Natural killer cell (primary cell): ENCODE data around the gene CABLES1. TPM values are rescaled to one million over a fixed set of nuclear protein-coding genes. Genes with fewer than 3 reads are reported as not detected.

ENCODE experiments used
- ATAC-seq, 3 donors: fragments of 150-1000 bp in 2 of 3; fragments of 200-7000 bp in 1 of 3; cut with Tn5 transposase; 1 replicate in 1 of 3; 2 replicates in 2 of 3; pipeline ENCODE4 v1.10.0; 2021; ENCODE audit warnings: mild to moderate bottlenecking in 2 of 3, moderate library complexity in 2 of 3
- DNase-seq, 2 donors: peaks; one replicate each; pipeline versions ENCODE4 v3.0.0 to v3.0.0-alpha.2; 2013 to 2021; ENCODE audit warnings: mixed read lengths in 1 of 2
- H3K27ac ChIP-seq: one replicate; pipeline ENCODE4 v1.5.1; 2013; ENCODE audit warnings: mild to moderate bottlenecking, low read length
- H3K27me3 ChIP-seq: one replicate; pipeline ENCODE4 v1.6.1; 2013; ENCODE audit warnings: low read length; ENCODE audit not compliant: control insufficient read depth, insufficient read depth
- H3K36me3 ChIP-seq: one replicate; pipeline ENCODE4 v1.6.1; 2013; ENCODE audit warnings: low read length; ENCODE audit not compliant: control insufficient read depth, insufficient read depth
- H3K4me1 ChIP-seq: one replicate; pipeline ENCODE4 v1.6.1; 2013; ENCODE audit warnings: low read length; ENCODE audit not compliant: control insufficient read depth, insufficient read depth
- H3K4me3 ChIP-seq: one replicate; pipeline ENCODE4 v1.5.1; 2013; ENCODE audit warnings: low read length
- H3K9me3 ChIP-seq: one replicate; pipeline ENCODE4 v1.6.1; 2013; ENCODE audit warnings: low read length; ENCODE audit not compliant: control insufficient read depth, insufficient read depth
- H3K27ac Mint-ChIP-seq, 2 donors: one replicate each; pipeline ENCODE4 v1.8.0; 2022; ENCODE audit warnings: mild to moderate bottlenecking in 2 of 2, mixed read lengths in 2 of 2, moderate library complexity in 1 of 2
- H3K27me3 Mint-ChIP-seq, 2 donors: one replicate each; pipeline ENCODE4 v1.8.0; 2022; ENCODE audit warnings: low read depth in 2 of 2, mixed read lengths in 2 of 2
- H3K36me3 Mint-ChIP-seq: one replicate; pipeline ENCODE4 v1.8.0; 2022; ENCODE audit warnings: mixed read lengths
- H3K4me1 Mint-ChIP-seq, 2 donors: one replicate each; pipeline ENCODE4 v1.8.0; 2022; ENCODE audit warnings: mixed read lengths in 2 of 2
- H3K4me3 Mint-ChIP-seq: one replicate; pipeline ENCODE4 v1.8.0; 2022; ENCODE audit warnings: mild to moderate bottlenecking, moderate library complexity, mixed read lengths
- H3K9me3 Mint-ChIP-seq, 2 donors: one replicate each; pipeline ENCODE4 v1.8.0; 2022; ENCODE audit warnings: mixed read lengths in 2 of 2
- CTCF ChIP-seq: fragments of 200-600 bp; IDR thresholded peaks from one replicate; pipeline ENCODE4 v1.8.0; 2022; ENCODE audit warnings: antibody characterized with exemption
- WGBS: methylation state at CpG from one replicate; pipeline ENCODE4 v1.1.7; 2013; ENCODE audit warnings: missing lambda C conversion rate; ENCODE audit not compliant: insufficient coverage; 5-methylcytosine and 5-hydroxymethylcytosine counted together
- intact Hi-C: fragments of 100-400 bp; cut with micrococcal nuclease; formaldehyde crosslinking; loops from one replicate; pipeline ENCODE4 v1.14.2; 2022
- total RNA-seq, 4 donors: library from RNA; stranded (reverse); fragments of 120-200 nt in 1 of 4; gene quantifications; one replicate each; pipeline versions ENCODE4 v1.2.3 to v1.2.4, GENCODE V29; 2013 to 2022

Gene CABLES1
- total RNA-seq, 3 donors from 2014 or later (not counting 1 experiment from before 2014, with no cell fraction given) = 1.3 to 2.2 (median 1.8) TPM

GRCh38 chr18:23159344-23159743 lies 24.1 kb downstream of the CABLES1 start:
- Histone ChIP-seq H3K36me3 (no peaks in the 10 kb centered on the region), H3K27ac (no peak overlapping the region), H3K9me3 (no peaks in the 10 kb centered on the region), H3K4me3 (no peak overlapping the region), H3K27me3 (no peaks in the 10 kb centered on the region), H3K4me1 (no peaks in the 10 kb centered on the region)
- Mint-ChIP-seq H3K4me3 (no peak overlapping the region), H3K27ac (no peak overlapping the region), H3K4me1 (peaks cover 0 to 9% of the 10 kb centered on the region in 2 donors), H3K9me3 (no peaks in the 10 kb centered on the region), H3K36me3 (no peaks in the 10 kb centered on the region), H3K27me3 (peaks cover 7 to 10% of the 10 kb centered on the region in 2 donors)
- TF ChIP-seq CTCF = no peak
- no peak for DNase-seq
- intact Hi-C loops = no loop called here
- WGBS = 93% methylated on average over 6 of the region's 7 CpGs
- ATAC-seq = no peak

GRCh38 chr18:23162473-23162872 lies 27.2 kb downstream of the CABLES1 start:
- no peak for ATAC-seq
- Mint-ChIP-seq H3K27me3 (peaks cover 0 to 7% of the 10 kb centered on the region in 2 donors), H3K4me3 (no peak overlapping the region), H3K4me1 (peaks cover 0 to 9% of the 10 kb centered on the region in 2 donors), H3K9me3 (no peaks in the 10 kb centered on the region), H3K27ac (no peak overlapping the region), H3K36me3 (no peaks in the 10 kb centered on the region)
- no peak overlapping the region for H3K27ac ChIP-seq
- intact Hi-C loops = no loop called here
- TF ChIP-seq CTCF = no peak
- WGBS = 98% methylated on average over 6 of the region's 6 CpGs
- H3K27me3 ChIP-seq = no peaks in the 10 kb centered on the region
- DNase-seq = no peak
- no peaks in the 10 kb centered on the region for H3K9me3 ChIP-seq
- H3K36me3 ChIP-seq = no peaks in the 10 kb centered on the region
- H3K4me3 ChIP-seq = no peak overlapping the region
- H3K4me1 ChIP-seq = no peaks in the 10 kb centered on the region

- no peak overlapping the region for H3K27ac ChIP-seq
- H3K4me1 ChIP-seq = no peaks in the 10 kb centered on the region
- Mint-ChIP-seq H3K36me3 (no peaks in the 10 kb centered on the region), H3K9me3 (no peaks in the 10 kb centered on the region), H3K27ac (no peak overlapping the region), H3K4me1 (peaks cover 0 to 9% of the 10 kb centered on the region in 2 donors), H3K27me3 (peaks cover 0 to 7% of the 10 kb centered on the region in 2 donors), H3K4me3 (no peak overlapping the region)
- WGBS = 92% methylated on average over 9 of the region's 11 CpGs
- TF ChIP-seq CTCF = no peak
- H3K4me3 ChIP-seq = no peak overlapping the region
- no peaks in the 10 kb centered on the region for H3K9me3 ChIP-seq
- DNase-seq (no peak), ATAC-seq (no peak)
- no peaks in the 10 kb centered on the region for H3K27me3 ChIP-seq
- intact Hi-C loops = no loop called here
- H3K36me3 ChIP-seq = no peaks in the 10 kb centered on the region
These were observed 28.7 kb downstream of the CABLES1 start for GRCh38 chr18:23163786-23164533.
